ENCODE measurements around the gene DGKG.

The DGKG gene

GRCh38 chr3:186362988-186363387 is 954 bp upstream of the DGKG start:
- no peaks in the 10 kb centered on the region for H3K9me3 ChIP-seq (ENCODE audit: control insufficient read depth, low read depth, low read length)
- H3K4me3 ChIP-seq (ENCODE audit: low read length) = no peak overlapping the region
- H3K36me3 ChIP-seq (ENCODE audit: control insufficient read depth, low read depth, low read length) = no peaks in the 10 kb centered on the region
- peaks cover 4% of the 10 kb centered on the region for H3K4me1 ChIP-seq (ENCODE audit: control insufficient read depth, low read depth, low read length)
- H3K9ac ChIP-seq (ENCODE audit: low read length) = no peak overlapping the region
- H3K27me3 ChIP-seq (ENCODE audit: control insufficient read depth, insufficient read depth, low read length) = peaks cover 70% of the 10 kb centered on the region
- H3K27ac ChIP-seq (ENCODE audit: low read length) = no peak overlapping the region

- Histone ChIP-seq H3K27me3 (ENCODE audit: control insufficient read depth, insufficient read depth, low read length) (peaks cover 70% of the 10 kb centered on the region), H3K36me3 (ENCODE audit: control insufficient read depth, low read depth, low read length) (no peaks in the 10 kb centered on the region), H3K4me1 (ENCODE audit: control insufficient read depth, low read depth, low read length) (peaks cover 4% of the 10 kb centered on the region), H3K9ac (ENCODE audit: low read length) (no peak overlapping the region), H3K9me3 (ENCODE audit: control insufficient read depth, low read depth, low read length) (no peaks in the 10 kb centered on the region), H3K27ac (ENCODE audit: low read length) (no peak overlapping the region), H3K4me3 (ENCODE audit: low read length) (peak overlapping the region; percentile 23)
Measured at GRCh38 chr3:186362537-186362842, 456 bp upstream of the DGKG start.

- Histone ChIP-seq H3K4me1 (ENCODE audit: control insufficient read depth, low read depth, low read length) (peaks cover 4% of the 10 kb centered on the region), H3K9ac (ENCODE audit: low read length) (no peak overlapping the region), H3K4me3 (ENCODE audit: low read length) (peak overlapping the region; percentile 23), H3K27ac (ENCODE audit: low read length) (no peak overlapping the region), H3K9me3 (ENCODE audit: control insufficient read depth, low read depth, low read length) (no peaks in the 10 kb centered on the region), H3K27me3 (ENCODE audit: control insufficient read depth, insufficient read depth, low read length) (peaks cover 70% of the 10 kb centered on the region), H3K36me3 (ENCODE audit: control insufficient read depth, low read depth, low read length) (no peaks in the 10 kb centered on the region)
Measured at GRCh38 chr3:186361246-186361761, 730 bp downstream of the DGKG start.

GRCh38 chr3:186360779-186361178 is 1.3 kb downstream of the DGKG start:
- Histone ChIP-seq H3K27ac (ENCODE audit: low read length) (no peak overlapping the region), H3K36me3 (ENCODE audit: control insufficient read depth, low read depth, low read length) (no peaks in the 10 kb centered on the region), H3K4me1 (ENCODE audit: control insufficient read depth, low read depth, low read length) (peaks cover 4% of the 10 kb centered on the region), H3K4me3 (ENCODE audit: low read length) (peak overlapping the region; percentile 23), H3K9me3 (ENCODE audit: control insufficient read depth, low read depth, low read length) (no peaks in the 10 kb centered on the region), H3K9ac (ENCODE audit: low read length) (no peak overlapping the region), H3K27me3 (ENCODE audit: control insufficient read depth, insufficient read depth, low read length) (peaks cover 68% of the 10 kb centered on the region)

- Histone ChIP-seq H3K4me1 (ENCODE audit: control insufficient read depth, low read depth, low read length) (peaks cover 4% of the 10 kb centered on the region), H3K9ac (ENCODE audit: low read length) (no peak overlapping the region), H3K27me3 (ENCODE audit: control insufficient read depth, insufficient read depth, low read length) (peaks cover 53% of the 10 kb centered on the region), H3K4me3 (ENCODE audit: low read length) (no peak overlapping the region), H3K36me3 (ENCODE audit: control insufficient read depth, low read depth, low read length) (no peaks in the 10 kb centered on the region), H3K27ac (ENCODE audit: low read length) (no peak overlapping the region), H3K9me3 (ENCODE audit: control insufficient read depth, low read depth, low read length) (no peaks in the 10 kb centered on the region)
Measured at GRCh38 chr3:186359078-186359477, 3.0 kb downstream of the DGKG start.

- H3K4me3 ChIP-seq (ENCODE audit: low read length) = no peak overlapping the region
- no peaks in the 10 kb centered on the region for H3K4me1 ChIP-seq (ENCODE audit: control insufficient read depth, low read depth, low read length)
- H3K9me3 ChIP-seq (ENCODE audit: control insufficient read depth, low read depth, low read length) = no peaks in the 10 kb centered on the region
- H3K36me3 ChIP-seq (ENCODE audit: control insufficient read depth, low read depth, low read length) = no peaks in the 10 kb centered on the region
- no peak overlapping the region for H3K27ac ChIP-seq (ENCODE audit: low read length)
- peaks cover 24% of the 10 kb centered on the region for H3K27me3 ChIP-seq (ENCODE audit: control insufficient read depth, insufficient read depth, low read length)
- no peak overlapping the region for H3K9ac ChIP-seq (ENCODE audit: low read length)
Measured at GRCh38 chr3:186356152-186356551, 5.9 kb downstream of the DGKG start.

GRCh38 chr3:186354100-186354499 is 7.9 kb downstream of the DGKG start:
- no peaks in the 10 kb centered on the region for H3K9me3 ChIP-seq (ENCODE audit: control insufficient read depth, low read depth, low read length)
- H3K4me1 ChIP-seq (ENCODE audit: control insufficient read depth, low read depth, low read length) = no peaks in the 10 kb centered on the region
- H3K4me3 ChIP-seq (ENCODE audit: low read length) = no peak overlapping the region
- H3K27ac ChIP-seq (ENCODE audit: low read length) = no peak overlapping the region
- H3K27me3 ChIP-seq (ENCODE audit: control insufficient read depth, insufficient read depth, low read length) = peaks cover 4% of the 10 kb centered on the region
- no peaks in the 10 kb centered on the region for H3K36me3 ChIP-seq (ENCODE audit: control insufficient read depth, low read depth, low read length)
- no peak overlapping the region for H3K9ac ChIP-seq (ENCODE audit: low read length)

GRCh38 chr3:186352369-186352768 is 9.7 kb downstream of the DGKG start:
- Histone ChIP-seq H3K9me3 (ENCODE audit: control insufficient read depth, low read depth, low read length) (no peaks in the 10 kb centered on the region), H3K36me3 (ENCODE audit: control insufficient read depth, low read depth, low read length) (no peaks in the 10 kb centered on the region), H3K27me3 (ENCODE audit: control insufficient read depth, insufficient read depth, low read length) (no peaks in the 10 kb centered on the region)

GRCh38 chr3:186342197-186342596 is 19.8 kb downstream of the DGKG start:
- Histone ChIP-seq H3K4me1 (ENCODE audit: control insufficient read depth, low read depth, low read length) (no peaks in the 10 kb centered on the region), H3K27me3 (ENCODE audit: control insufficient read depth, insufficient read depth, low read length) (no peaks in the 10 kb centered on the region), H3K4me3 (ENCODE audit: low read length) (no peak overlapping the region), H3K36me3 (ENCODE audit: control insufficient read depth, low read depth, low read length) (no peaks in the 10 kb centered on the region), H3K9me3 (ENCODE audit: control insufficient read depth, low read depth, low read length) (no peaks in the 10 kb centered on the region), H3K27ac (ENCODE audit: low read length) (no peak overlapping the region), H3K9ac (ENCODE audit: low read length) (no peak overlapping the region)

More at GRCh38 chr3:186352369-186352768, 9.7 kb downstream of the DGKG start:
- H3K9ac ChIP-seq (ENCODE audit: low read length) = no peak overlapping the region
- no peak overlapping the region for H3K4me3 ChIP-seq (ENCODE audit: low read length)
- no peak overlapping the region for H3K27ac ChIP-seq (ENCODE audit: low read length)
- H3K4me1 ChIP-seq (ENCODE audit: control insufficient read depth, low read depth, low read length) = no peaks in the 10 kb centered on the region

GRCh38 chr3:186340204-186340603 is 21.8 kb downstream of the DGKG start:
- Histone ChIP-seq H3K36me3 (ENCODE audit: control insufficient read depth, low read depth, low read length) (no peaks in the 10 kb centered on the region), H3K27ac (ENCODE audit: low read length) (no peak overlapping the region), H3K9me3 (ENCODE audit: control insufficient read depth, low read depth, low read length) (no peaks in the 10 kb centered on the region), H3K27me3 (ENCODE audit: control insufficient read depth, insufficient read depth, low read length) (no peaks in the 10 kb centered on the region), H3K4me3 (ENCODE audit: low read length) (no peak overlapping the region), H3K9ac (ENCODE audit: low read length) (no peak overlapping the region), H3K4me1 (ENCODE audit: control insufficient read depth, low read depth, low read length) (no peaks in the 10 kb centered on the region)

- H3K27ac ChIP-seq (ENCODE audit: low read length) = no peak overlapping the region
- H3K27me3 ChIP-seq (ENCODE audit: control insufficient read depth, insufficient read depth, low read length) = no peaks in the 10 kb centered on the region
- H3K9me3 ChIP-seq (ENCODE audit: control insufficient read depth, low read depth, low read length) = no peaks in the 10 kb centered on the region
- no peak overlapping the region for H3K9ac ChIP-seq (ENCODE audit: low read length)
- no peaks in the 10 kb centered on the region for H3K36me3 ChIP-seq (ENCODE audit: control insufficient read depth, low read depth, low read length)
- no peak overlapping the region for H3K4me3 ChIP-seq (ENCODE audit: low read length)
- no peaks in the 10 kb centered on the region for H3K4me1 ChIP-seq (ENCODE audit: control insufficient read depth, low read depth, low read length)
Measured at GRCh38 chr3:186339180-186339918, 22.7 kb downstream of the DGKG start.

GRCh38 chr3:186333256-186333655 is 28.8 kb downstream of the DGKG start:
- H3K4me1 ChIP-seq (ENCODE audit: control insufficient read depth, low read depth, low read length) = no peaks in the 10 kb centered on the region
- H3K9me3 ChIP-seq (ENCODE audit: control insufficient read depth, low read depth, low read length) = no peaks in the 10 kb centered on the region
- H3K9ac ChIP-seq (ENCODE audit: low read length) = no peak overlapping the region
- no peaks in the 10 kb centered on the region for H3K36me3 ChIP-seq (ENCODE audit: control insufficient read depth, low read depth, low read length)
- H3K4me3 ChIP-seq (ENCODE audit: low read length) = no peak overlapping the region
- no peak overlapping the region for H3K27ac ChIP-seq (ENCODE audit: low read length)
- H3K27me3 ChIP-seq (ENCODE audit: control insufficient read depth, insufficient read depth, low read length) = no peaks in the 10 kb centered on the region
